Activated T-cell treated with anti-CD3 and anti-CD28 coated beads, Interleukin-2, amount 50 U/mL, for 24 hours (primary cell): ENCODE measurements around the gene ADAMTSL1.

Experiments used
- DNase-seq: peaks from one replicate; pipeline ENCODE4 v3.0.0-alpha.2; 2020
- H3K27ac Mint-ChIP-seq: 2 replicates; pipeline ENCODE4 v1.8.0; 2020; ENCODE audit warnings: mild to moderate bottlenecking, mixed read lengths
- H3K27me3 Mint-ChIP-seq: 2 replicates; pipeline ENCODE4 v1.8.0; 2020; ENCODE audit warnings: mixed read lengths
- H3K36me3 Mint-ChIP-seq: 2 replicates; pipeline ENCODE4 v1.8.0; 2020; ENCODE audit warnings: low read depth, mixed read lengths
- H3K4me1 Mint-ChIP-seq: 2 replicates; pipeline ENCODE4 v1.8.0; 2020; ENCODE audit warnings: low read depth, mixed read lengths
- H3K4me3 Mint-ChIP-seq: 2 replicates; pipeline ENCODE4 v1.8.0; 2020; ENCODE audit warnings: mild to moderate bottlenecking, moderate library complexity, mixed read lengths
- H3K9me3 Mint-ChIP-seq: 2 replicates; pipeline ENCODE4 v1.8.0; 2020; ENCODE audit warnings: mixed read lengths

Gene ADAMTSL1

GRCh38 chr9:18543406-18544192 is 69.6 kb downstream of the ADAMTSL1 start:
- no peaks in the 10 kb centered on the region for H3K36me3 Mint-ChIP-seq
- H3K27me3 Mint-ChIP-seq = no peaks in the 10 kb centered on the region
- H3K9me3 Mint-ChIP-seq = no peaks in the 10 kb centered on the region
- no peak for DNase-seq
- H3K4me1 Mint-ChIP-seq = no peaks in the 10 kb centered on the region
- no peak overlapping the region for H3K4me3 Mint-ChIP-seq
- H3K27ac Mint-ChIP-seq = no peak overlapping the region

GRCh38 chr9:18544456-18544855 is 70.5 kb downstream of the ADAMTSL1 start:
- Mint-ChIP-seq H3K27ac (no peak overlapping the region), H3K9me3 (no peaks in the 10 kb centered on the region), H3K4me3 (no peak overlapping the region), H3K4me1 (no peaks in the 10 kb centered on the region), H3K27me3 (no peaks in the 10 kb centered on the region), H3K36me3 (no peaks in the 10 kb centered on the region)
- no peak for DNase-seq

- Mint-ChIP-seq H3K9me3 (no peaks in the 10 kb centered on the region), H3K4me1 (no peaks in the 10 kb centered on the region), H3K27me3 (no peaks in the 10 kb centered on the region), H3K36me3 (no peaks in the 10 kb centered on the region), H3K27ac (no peak overlapping the region), H3K4me3 (no peak overlapping the region)
- DNase-seq = no peak
Measured at GRCh38 chr9:18545636-18546360, 71.8 kb downstream of the ADAMTSL1 start.

GRCh38 chr9:18548456-18548855 is 74.5 kb downstream of the ADAMTSL1 start:
- Mint-ChIP-seq H3K4me3 (no peak overlapping the region), H3K27ac (no peak overlapping the region), H3K36me3 (no peaks in the 10 kb centered on the region), H3K4me1 (no peaks in the 10 kb centered on the region), H3K27me3 (no peaks in the 10 kb centered on the region), H3K9me3 (no peaks in the 10 kb centered on the region)
- DNase-seq = no peak

GRCh38 chr9:18549772-18550171 is 75.8 kb downstream of the ADAMTSL1 start:
- no peaks in the 10 kb centered on the region for H3K36me3 Mint-ChIP-seq
- H3K27ac Mint-ChIP-seq = no peak overlapping the region
- DNase-seq = no peak
- no peaks in the 10 kb centered on the region for H3K27me3 Mint-ChIP-seq
- H3K4me3 Mint-ChIP-seq = no peak overlapping the region
- no peaks in the 10 kb centered on the region for H3K4me1 Mint-ChIP-seq
- no peaks in the 10 kb centered on the region for H3K9me3 Mint-ChIP-seq

- no peak overlapping the region for H3K4me3 Mint-ChIP-seq
- no peak overlapping the region for H3K27ac Mint-ChIP-seq
- no peaks in the 10 kb centered on the region for H3K36me3 Mint-ChIP-seq
- H3K9me3 Mint-ChIP-seq = no peaks in the 10 kb centered on the region
- no peaks in the 10 kb centered on the region for H3K27me3 Mint-ChIP-seq
- H3K4me1 Mint-ChIP-seq = no peaks in the 10 kb centered on the region
- DNase-seq = no peak
Measured at GRCh38 chr9:18550286-18550685, 76.3 kb downstream of the ADAMTSL1 start.

- Mint-ChIP-seq H3K4me3 (no peak overlapping the region), H3K4me1 (no peaks in the 10 kb centered on the region), H3K36me3 (no peaks in the 10 kb centered on the region), H3K27me3 (no peaks in the 10 kb centered on the region), H3K9me3 (no peaks in the 10 kb centered on the region), H3K27ac (no peak overlapping the region)
- DNase-seq = no peak
Measured at GRCh38 chr9:18554244-18554643, 80.3 kb downstream of the ADAMTSL1 start.

GRCh38 chr9:18555105-18555883 is 81.3 kb downstream of the ADAMTSL1 start:
- Mint-ChIP-seq H3K9me3 (no peaks in the 10 kb centered on the region), H3K4me1 (no peaks in the 10 kb centered on the region), H3K4me3 (no peak overlapping the region), H3K27ac (no peak overlapping the region), H3K27me3 (no peaks in the 10 kb centered on the region), H3K36me3 (no peaks in the 10 kb centered on the region)
- no peak for DNase-seq

GRCh38 chr9:18564018-18564880 is 90.3 kb downstream of the ADAMTSL1 start:
- Mint-ChIP-seq H3K36me3 (no peaks in the 10 kb centered on the region), H3K4me3 (no peak overlapping the region), H3K9me3 (peaks cover 6% of the 10 kb centered on the region), H3K27ac (no peak overlapping the region), H3K27me3 (no peaks in the 10 kb centered on the region), H3K4me1 (no peaks in the 10 kb centered on the region)
- no peak for DNase-seq

- Mint-ChIP-seq H3K36me3 (no peaks in the 10 kb centered on the region), H3K4me3 (no peak overlapping the region), H3K4me1 (no peaks in the 10 kb centered on the region), H3K27me3 (no peaks in the 10 kb centered on the region), H3K27ac (no peak overlapping the region), H3K9me3 (peaks cover 3% of the 10 kb centered on the region)
- DNase-seq = no peak
Measured at GRCh38 chr9:18566121-18566520, 92.2 kb downstream of the ADAMTSL1 start.

GRCh38 chr9:18568973-18569372 is 95.0 kb downstream of the ADAMTSL1 start:
- Mint-ChIP-seq H3K36me3 (no peaks in the 10 kb centered on the region), H3K27me3 (no peaks in the 10 kb centered on the region), H3K27ac (no peak overlapping the region), H3K4me1 (no peaks in the 10 kb centered on the region), H3K4me3 (no peak overlapping the region), H3K9me3 (no peaks in the 10 kb centered on the region)
- no peak for DNase-seq

- Mint-ChIP-seq H3K4me1 (no peaks in the 10 kb centered on the region), H3K9me3 (no peaks in the 10 kb centered on the region), H3K27me3 (no peaks in the 10 kb centered on the region), H3K27ac (no peak overlapping the region), H3K36me3 (no peaks in the 10 kb centered on the region), H3K4me3 (no peak overlapping the region)
- no peak for DNase-seq
Measured at GRCh38 chr9:18569941-18570630, 96.1 kb downstream of the ADAMTSL1 start.

GRCh38 chr9:18573021-18573556 is 99.1 kb downstream of the ADAMTSL1 start:
- no peaks in the 10 kb centered on the region for H3K9me3 Mint-ChIP-seq
- H3K36me3 Mint-ChIP-seq = no peaks in the 10 kb centered on the region
- no peak overlapping the region for H3K4me3 Mint-ChIP-seq
- no peaks in the 10 kb centered on the region for H3K27me3 Mint-ChIP-seq
- H3K4me1 Mint-ChIP-seq = no peaks in the 10 kb centered on the region
- no peak overlapping the region for H3K27ac Mint-ChIP-seq
- no peak for DNase-seq
